ENCODE data around the gene PPM1L. TPM values are rescaled to one million over a fixed set of nuclear protein-coding genes. Genes with fewer than 3 reads are reported as not detected.

Gene PPM1L
- total RNA-seq, 2 donors from 2014 or later, result 7.6 to 13.7 TPM

- DNase-seq, result no peak
- TF ChIP-seq CTCF (IDR thresholded peaks at IDR 0.05) (no peak), POLR2A (IDR thresholded peaks at IDR 0.05) (no peak)
- no peak overlapping the region for H3K4me3 ChIP-seq
- no peaks in the 10 kb centered on the region for H3K36me3 ChIP-seq (replicated peaks in 1 of 2; ENCODE audit: insufficient read depth in 1 of 2, low read depth in 2 of 2)
- no peaks in the 10 kb centered on the region for H3K9me3 ChIP-seq
- H3K27me3 ChIP-seq, result no peaks in the 10 kb centered on the region
- intact Hi-C loops (cut with DNase I), result no loop called here
- no peak for ATAC-seq
- H3K27ac ChIP-seq, result no peak overlapping the region
- no peaks in the 10 kb centered on the region for H3K4me1 ChIP-seq
Measured at GRCh38 chr3:160893207-160893606, 137.2 kb downstream of the PPM1L start.

GRCh38 chr3:160904691-160905090 lies 148.7 kb downstream of the PPM1L start:
- H3K27ac ChIP-seq, result no peak overlapping the region
- H3K4me1 ChIP-seq, result no peaks in the 10 kb centered on the region
- H3K4me3 ChIP-seq, result no peak overlapping the region
- H3K27me3 ChIP-seq, result no peaks in the 10 kb centered on the region
- no peaks in the 10 kb centered on the region for H3K9me3 ChIP-seq
- ATAC-seq, result no peak
- WGBS, 2 donors, result 82 to 90% methylated on average over 2 of the region's 2 CpGs
- intact Hi-C loops (cut with DNase I), result no loop called here
- no peak for DNase-seq
- H3K36me3 ChIP-seq (replicated peaks in 1 of 2; ENCODE audit: insufficient read depth in 1 of 2, low read depth in 2 of 2), result no peaks in the 10 kb centered on the region
- TF ChIP-seq CTCF (IDR thresholded peaks at IDR 0.05) (no peak), POLR2A (IDR thresholded peaks at IDR 0.05) (no peak)

GRCh38 chr3:160906646-160907045 lies 150.6 kb downstream of the PPM1L start:
- ATAC-seq, result no peak

GRCh38 chr3:160909917-160910316 lies 153.9 kb downstream of the PPM1L start:
- Histone ChIP-seq H3K27me3 (no peaks in the 10 kb centered on the region), H3K9me3 (no peaks in the 10 kb centered on the region), H3K4me3 (no peak overlapping the region), H3K36me3 (replicated peaks in 1 of 2; ENCODE audit: insufficient read depth in 1 of 2, low read depth in 2 of 2) (no peaks in the 10 kb centered on the region), H3K4me1 (no peaks in the 10 kb centered on the region), H3K27ac (no peak overlapping the region)
- DNase-seq, result no peak
- ATAC-seq, result no peak
- no peak for TF ChIP-seq POLR2A (IDR thresholded peaks at IDR 0.05)
- no peak for TF ChIP-seq CTCF (IDR thresholded peaks at IDR 0.05)
- intact Hi-C loops (cut with DNase I), result no loop called here
- WGBS, 2 donors, result 41% methylated on average over 2 to 3 of the region's 3 CpGs

More at GRCh38 chr3:160906646-160907045, 150.6 kb downstream of the PPM1L start:
- Histone ChIP-seq H3K9me3 (no peaks in the 10 kb centered on the region), H3K27me3 (no peaks in the 10 kb centered on the region), H3K36me3 (replicated peaks in 1 of 2; ENCODE audit: insufficient read depth in 1 of 2, low read depth in 2 of 2) (no peaks in the 10 kb centered on the region), H3K4me3 (no peak overlapping the region), H3K4me1 (no peaks in the 10 kb centered on the region), H3K27ac (no peak overlapping the region)
- TF ChIP-seq POLR2A (IDR thresholded peaks at IDR 0.05) (no peak), CTCF (IDR thresholded peaks at IDR 0.05) (no peak)
- DNase-seq, result no peak
- intact Hi-C loops (cut with DNase I), result no loop called here

GRCh38 chr3:160911411-160911810 lies 155.4 kb downstream of the PPM1L start:
- no peaks in the 10 kb centered on the region for H3K36me3 ChIP-seq (replicated peaks in 1 of 2; ENCODE audit: insufficient read depth in 1 of 2, low read depth in 2 of 2)
- no peak overlapping the region for H3K27ac ChIP-seq
- intact Hi-C loops (cut with DNase I), result no loop called here
- H3K4me1 ChIP-seq, result no peaks in the 10 kb centered on the region
- no peaks in the 10 kb centered on the region for H3K27me3 ChIP-seq
- H3K4me3 ChIP-seq, result no peak overlapping the region
- TF ChIP-seq POLR2A (IDR thresholded peaks at IDR 0.05), result no peak
- TF ChIP-seq CTCF (IDR thresholded peaks at IDR 0.05), result no peak
- no peak for ATAC-seq
- no peaks in the 10 kb centered on the region for H3K9me3 ChIP-seq
- DNase-seq, result no peak
